AG08395 (cell line): ENCODE measurements around the gene ARHGEF28.

Experiments used
- DNase-seq: peaks from one replicate; pipeline ENCODE4 v3.0.0; 2012; ENCODE audit warnings: mixed read lengths, low spot score

ARHGEF28 gene

GRCh38 chr5:73698011-73698410 is 72.0 kb downstream of the ARHGEF28 start:
- no peak for DNase-seq

- DNase-seq = no peak
These were observed 75.6 kb downstream of the ARHGEF28 start for GRCh38 chr5:73701566-73701965.

GRCh38 chr5:73702534-73702933 is 76.5 kb downstream of the ARHGEF28 start:
- no peak for DNase-seq

- no peak for DNase-seq
These were observed 77.0 kb downstream of the ARHGEF28 start for GRCh38 chr5:73702951-73703350.

GRCh38 chr5:73705364-73705763 is 79.4 kb downstream of the ARHGEF28 start:
- DNase-seq = no peak

GRCh38 chr5:73706963-73707362 is 81.0 kb downstream of the ARHGEF28 start:
- DNase-seq = no peak

GRCh38 chr5:73709536-73710129 is 83.6 kb downstream of the ARHGEF28 start:
- DNase-seq = no peak

GRCh38 chr5:73716284-73716808 is 90.3 kb downstream of the ARHGEF28 start:
- no peak for DNase-seq

- no peak for DNase-seq
These were observed 92.8 kb downstream of the ARHGEF28 start for GRCh38 chr5:73718762-73719161.

GRCh38 chr5:73719632-73720031 is 93.6 kb downstream of the ARHGEF28 start:
- DNase-seq = no peak

GRCh38 chr5:73722231-73722630 is 96.2 kb downstream of the ARHGEF28 start:
- DNase-seq = peak; percentile 43

- no peak for DNase-seq
These were observed 100.1 kb downstream of the ARHGEF28 start for GRCh38 chr5:73726071-73726470.

- DNase-seq = no peak
These were observed 100.7 kb downstream of the ARHGEF28 start for GRCh38 chr5:73726606-73727231.

GRCh38 chr5:73727470-73727869 is 101.5 kb downstream of the ARHGEF28 start:
- no peak for DNase-seq

- DNase-seq = no peak
These were observed 102.7 kb downstream of the ARHGEF28 start for GRCh38 chr5:73728493-73729273.

GRCh38 chr5:73729329-73729728 is 103.3 kb downstream of the ARHGEF28 start:
- DNase-seq = no peak

- no peak for DNase-seq
These were observed 106.0 kb downstream of the ARHGEF28 start for GRCh38 chr5:73732045-73732444.

- DNase-seq = no peak
These were observed 107.2 kb downstream of the ARHGEF28 start for GRCh38 chr5:73733219-73733618.

GRCh38 chr5:73735032-73735734 is 109.2 kb downstream of the ARHGEF28 start:
- DNase-seq = no peak

GRCh38 chr5:73739650-73740049 is 113.7 kb downstream of the ARHGEF28 start:
- DNase-seq = no peak

- no peak for DNase-seq
These were observed 114.3 kb downstream of the ARHGEF28 start for GRCh38 chr5:73740274-73740790.

- no peak for DNase-seq
These were observed 117.2 kb downstream of the ARHGEF28 start for GRCh38 chr5:73743161-73743560.
